Measurements from ENCODE around the gene HAO2.

HAO2 gene

GRCh38 chr1:119442756-119443155, 74.2 kb downstream of the HAO2 start:
- DNase-seq = no peak

Measured in inflammatory macrophage treated with lipopolysaccharide for 4 hours (primary cell).